GM23248 (cell line): ENCODE measurements around the gene ULK4. TPM values are rescaled to one million over a fixed set of nuclear protein-coding genes. Genes with fewer than 3 reads are reported as not detected.

ENCODE experiments used
- DNase-seq: peaks from one replicate; pipeline ENCODE4 v3.0.0-alpha.2; 2015
- H2AFZ ChIP-seq: fragments of 200-600 bp; sonication (generic); 2 replicates; pipeline ENCODE4 v1.6.1; 2016; ENCODE audit warnings: antibody characterized with exemption
- H3F3A ChIP-seq: fragments of 200-600 bp; sonication (generic); 2 replicates; pipeline ENCODE4 v1.6.1; 2016; ENCODE audit warnings: mild to moderate bottlenecking, antibody characterized with exemption, mixed run types; ENCODE audit not compliant: insufficient read depth
- H3K27ac ChIP-seq: fragments of 200-600 bp; sonication (generic); 2 replicates; pipeline ENCODE4 v1.5.1; 2016; ENCODE audit warnings: mild to moderate bottlenecking
- H3K27me3 ChIP-seq: fragments of 200-600 bp; sonication (generic); replicated peaks from 2 replicates; pipeline ENCODE4 v1.6.1; 2016; ENCODE audit warnings: mild to moderate bottlenecking; ENCODE audit not compliant: insufficient read depth
- H3K36me3 ChIP-seq: fragments of 200-600 bp; sonication (generic); 2 replicates; pipeline ENCODE4 v1.6.1; 2016; ENCODE audit warnings: low read depth, mild to moderate bottlenecking
- H3K4me1 ChIP-seq: fragments of 200-600 bp; sonication (generic); 2 replicates; pipeline ENCODE4 v1.6.1; 2016; ENCODE audit warnings: mild to moderate bottlenecking; ENCODE audit not compliant: insufficient read depth
- H3K4me2 ChIP-seq: fragments of 200-600 bp; sonication (generic); one replicate; pipeline ENCODE4 v1.6.1; 2016; ENCODE audit warnings: mild to moderate bottlenecking; ENCODE audit not compliant: unreplicated experiment
- H3K4me3 ChIP-seq: fragments of 200-600 bp; sonication (generic); 2 replicates; pipeline ENCODE4 v1.5.1; 2016; ENCODE audit warnings: mild to moderate bottlenecking
- H3K79me2 ChIP-seq: fragments of 200-600 bp; sonication (generic); 2 replicates; pipeline ENCODE4 v1.6.1; 2016; ENCODE audit warnings: mild to moderate bottlenecking; ENCODE audit not compliant: insufficient read depth
- H3K9ac ChIP-seq: fragments of 200-600 bp; sonication (generic); 2 replicates; pipeline ENCODE4 v1.6.1; 2016; ENCODE audit warnings: mild to moderate bottlenecking
- H3K9me2 ChIP-seq: fragments of 200-600 bp; sonication (generic); 2 replicates; pipeline ENCODE4 v1.6.1; 2016; ENCODE audit warnings: mixed run types, mild to moderate bottlenecking, moderate library complexity; ENCODE audit not compliant: insufficient read depth
- H3K9me3 ChIP-seq: fragments of 200-600 bp; sonication (generic); one replicate; pipeline ENCODE4 v1.6.1; 2017; ENCODE audit warnings: low read depth
- H4K20me1 ChIP-seq: fragments of 200-600 bp; sonication (generic); 2 replicates; pipeline ENCODE4 v1.6.0; 2016; ENCODE audit not compliant: insufficient read depth
- EZH2 ChIP-seq: fragments of 200-600 bp; sonication (generic); IDR thresholded peaks from 2 replicates; pipeline ENCODE4 v1.6.1; 2018; ENCODE audit warnings: antibody characterized with exemption, mild to moderate bottlenecking; ENCODE audit not compliant: insufficient read depth, poor library complexity, severe bottlenecking
- EZH2phosphoT487 ChIP-seq: fragments of 200-600 bp; sonication (generic); IDR thresholded peaks from 2 replicates; pipeline ENCODE4 v1.6.1; 2018; ENCODE audit warnings: antibody characterized with exemption, moderate library complexity, mild to moderate bottlenecking, low read depth; ENCODE audit not compliant: insufficient read depth
- WGBS, 2 experiments: methylation state at CpG; one replicate each; pipeline ENCODE4 v1.1.6; 2015 to 2017; ENCODE audit warnings: low lambda C conversion rate in 2 of 2, low coverage in 1 of 2; ENCODE audit errors: missing lambda C conversion rate in 2 of 2; 5-methylcytosine and 5-hydroxymethylcytosine counted together
- in situ Hi-C: fragments of 300-500 bp; cut with MboI; formaldehyde crosslinking; loops from 2 replicates; pipeline ENCODE4 v1.15.0; 2020
- polyA plus RNA-seq: library from polyadenylated mRNA; unstranded; fragments of >200 nt; fragmentation: Nextera tagmentation; extraction: Ambion mirVana; gene quantifications from 2 replicates; pipeline ENCODE4 v1.2.1, GENCODE V29; 2016
- total RNA-seq: library from RNA; depleted of rRNA; stranded (reverse); fragments of >200 nt; shearing (Covaris generic); gene quantifications from 2 replicates; pipeline ENCODE4 v1.2.3, GENCODE V29; 2014

ULK4 gene
- total and polyA plus RNA-seq, 2 experiments from 2014 or later, result 3.5 to 20.3 TPM

GRCh38 chr3:41753651-41754050 lies 208.3 kb downstream of the ULK4 start:
- Histone ChIP-seq H3K9me3 (no peaks in the 10 kb centered on the region), H3K27me3 (no peaks in the 10 kb centered on the region), H3K27ac (no peak overlapping the region), H3K36me3 (no peaks in the 10 kb centered on the region), H3K4me3 (no peak overlapping the region), H3K79me2 (no peaks in the 10 kb centered on the region), H2AFZ (no peak overlapping the region), H3K4me1 (0 out of 2 replicates have a peak, but pooled peaks cover 5% of the 10 kb centered on the region), H3F3A (no peaks in the 10 kb centered on the region), H3K9ac (no peak overlapping the region), H4K20me1 (no peaks in the 10 kb centered on the region), H3K9me2 (no peaks in the 10 kb centered on the region), H3K4me2 (no peak overlapping the region)
- no peak for DNase-seq
- no peak for TF ChIP-seq EZH2
- no peak for TF ChIP-seq EZH2phosphoT487
- in situ Hi-C loops, result no loop called here

GRCh38 chr3:41751597-41751996 lies 210.3 kb downstream of the ULK4 start:
- Histone ChIP-seq H3K79me2 (no peaks in the 10 kb centered on the region), H3K27me3 (no peaks in the 10 kb centered on the region), H3K4me2 (no peak overlapping the region), H3K4me3 (no peak overlapping the region), H3K27ac (no peak overlapping the region), H3K36me3 (no peaks in the 10 kb centered on the region), H4K20me1 (no peaks in the 10 kb centered on the region), H2AFZ (no peak overlapping the region), H3K4me1 (0 out of 2 replicates have a peak, but pooled peaks cover 5% of the 10 kb centered on the region), H3F3A (no peaks in the 10 kb centered on the region), H3K9me3 (no peaks in the 10 kb centered on the region), H3K9me2 (no peaks in the 10 kb centered on the region), H3K9ac (no peak overlapping the region)
- DNase-seq, result peak; percentile 0
- in situ Hi-C loops, result no loop called here
- no peak for TF ChIP-seq EZH2phosphoT487
- no peak for TF ChIP-seq EZH2

- no peaks in the 10 kb centered on the region for H3K9me3 ChIP-seq
Observed at GRCh38 chr3:41749988-41750387, 211.9 kb downstream of the ULK4 start.

GRCh38 chr3:41746215-41746614 lies 215.7 kb downstream of the ULK4 start:
- no peak for DNase-seq
- Histone ChIP-seq H3F3A (no peaks in the 10 kb centered on the region), H3K27ac (no peak overlapping the region), H3K79me2 (no peaks in the 10 kb centered on the region), H3K9me3 (no peaks in the 10 kb centered on the region), H3K36me3 (no peaks in the 10 kb centered on the region), H3K4me2 (no peak overlapping the region), H4K20me1 (no peaks in the 10 kb centered on the region), H3K4me3 (no peak overlapping the region), H3K27me3 (no peaks in the 10 kb centered on the region), H3K4me1 (no peaks in the 10 kb centered on the region), H2AFZ (no peak overlapping the region), H3K9me2 (no peaks in the 10 kb centered on the region), H3K9ac (no peak overlapping the region)
- no peak for TF ChIP-seq EZH2
- TF ChIP-seq EZH2phosphoT487, result no peak
- in situ Hi-C loops, result no loop called here
- 95 to 97% methylated on average over 1 of the region's 1 CpG for WGBS, 2 experiments

More at GRCh38 chr3:41749988-41750387, 211.9 kb downstream of the ULK4 start:
- Histone ChIP-seq H3K9ac (no peak overlapping the region), H3K27me3 (no peaks in the 10 kb centered on the region), H3K27ac (no peak overlapping the region), H2AFZ (no peak overlapping the region), H3K36me3 (no peaks in the 10 kb centered on the region), H3K4me3 (no peak overlapping the region), H3K4me2 (no peak overlapping the region), H4K20me1 (no peaks in the 10 kb centered on the region), H3K9me2 (no peaks in the 10 kb centered on the region), H3F3A (no peaks in the 10 kb centered on the region), H3K4me1 (0 out of 2 replicates have a peak, but pooled peaks cover 5% of the 10 kb centered on the region), H3K79me2 (no peaks in the 10 kb centered on the region)
- DNase-seq, result no peak
- 82 to 87% methylated on average over 4 of the region's 4 CpGs for WGBS, 2 experiments
- TF ChIP-seq EZH2 (no peak), EZH2phosphoT487 (no peak)
- in situ Hi-C loops, result no loop called here

DNA sequence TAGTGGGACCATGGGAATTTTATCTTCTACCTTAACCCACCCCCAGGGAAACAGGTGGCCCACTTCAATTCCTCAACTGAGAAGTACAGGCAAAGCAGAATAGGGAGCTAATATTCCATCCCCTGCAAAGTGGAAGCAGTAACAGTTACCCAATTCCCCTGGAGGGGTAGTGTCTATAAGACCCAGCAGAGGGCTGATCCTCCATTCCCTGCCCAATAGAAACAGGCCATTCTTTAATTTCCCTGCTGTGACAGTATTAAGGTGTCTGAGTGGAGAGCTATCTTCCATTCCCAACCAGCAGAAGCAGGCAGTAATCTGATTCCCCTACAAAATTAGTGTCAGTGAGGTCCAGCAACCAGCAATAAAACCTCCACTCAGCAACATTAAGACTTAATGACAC lies 219.8 kb downstream of the ULK4 start:
- Histone ChIP-seq H3K27ac (no peak overlapping the region), H3K36me3 (no peaks in the 10 kb centered on the region), H3K9me3 (no peaks in the 10 kb centered on the region), H3K27me3 (no peaks in the 10 kb centered on the region), H3K4me1 (no peaks in the 10 kb centered on the region), H3F3A (no peaks in the 10 kb centered on the region), H3K79me2 (no peaks in the 10 kb centered on the region), H3K9ac (no peak overlapping the region), H3K4me3 (no peak overlapping the region), H2AFZ (no peak overlapping the region), H3K9me2 (no peaks in the 10 kb centered on the region), H4K20me1 (no peaks in the 10 kb centered on the region), H3K4me2 (no peak overlapping the region)
- TF ChIP-seq EZH2, result no peak
- TF ChIP-seq EZH2phosphoT487, result no peak
- DNase-seq, result no peak
- in situ Hi-C loops, result no loop called here
